SU-DHL-6 (cell line): ENCODE data around the gene SMTN.

Source experiments
- CTCF ChIP-seq: fragments of 200-600 bp; sonication (generic); IDR thresholded peaks from one replicate; pipeline ENCODE4 v1.5.1; 2017; ENCODE audit warnings: antibody characterized with exemption, mild to moderate bottlenecking, low read length, moderate library complexity; ENCODE audit not compliant: insufficient read depth, poor library complexity, severe bottlenecking
- EZH2phosphoT487 ChIP-seq: fragments of 200-600 bp; sonication (generic), shearing (Covaris generic); conservative IDR thresholded peaks from 2 replicates; pipeline ENCODE4 v1.6.1; 2018; ENCODE audit warnings: mild to moderate bottlenecking, antibody characterized with exemption, low read length, moderate library complexity, mixed read lengths

GRCh38 chr22:31055117-31055634 lies 25.9 kb upstream of the SMTN start:
- TF ChIP-seq CTCF (no peak), EZH2phosphoT487 (no peak)
